Loucy (cell line): ENCODE measurements around the gene COQ5.
A peak's percentile ranks its signal among the peaks of the same experiment; 100 is the strongest.
"Not testable (repeated sequence)": the region's sequence is repeated elsewhere in the genome, so short reads cannot be mapped to it uniquely, and the experiment has no call there.

Source experiments
- H2AFZ ChIP-seq: fragments of 200-600 bp; sonication (generic); 2 replicates; pipeline ENCODE4 v1.6.0; 2016; ENCODE audit warnings: antibody characterized with exemption, mild to moderate bottlenecking, low read length, moderate library complexity
- H3F3A ChIP-seq: fragments of 200-600 bp; 2 replicates; pipeline ENCODE4 v1.6.0; 2016; ENCODE audit warnings: antibody characterized with exemption, low read depth, mild to moderate bottlenecking
- H3K27me3 ChIP-seq: fragments of 200-600 bp; sonication (generic); 2 replicates; pipeline ENCODE4 v1.6.1; 2014; ENCODE audit warnings: low read length, mild to moderate bottlenecking; ENCODE audit not compliant: insufficient read depth, poor library complexity, severe bottlenecking
- H3K36me3 ChIP-seq: fragments of 200-600 bp; sonication (generic); 2 replicates; pipeline ENCODE4 v1.6.1; 2016; ENCODE audit warnings: low read length; ENCODE audit not compliant: insufficient read depth
- H3K4me1 ChIP-seq: fragments of 200-600 bp; sonication (generic); 2 replicates; pipeline ENCODE4 v1.5.1; 2014; ENCODE audit warnings: low read length, mild to moderate bottlenecking; ENCODE audit not compliant: insufficient read depth, poor library complexity, severe bottlenecking
- H3K4me2 ChIP-seq: fragments of 200-600 bp; sonication (generic); 2 replicates; pipeline ENCODE4 v1.6.0; 2014; ENCODE audit warnings: antibody characterized with exemption, low read length, low read depth, mild to moderate bottlenecking; ENCODE audit not compliant: poor library complexity, severe bottlenecking
- H3K4me3 ChIP-seq: fragments of 200-600 bp; sonication (generic); 2 replicates; pipeline ENCODE4 v1.5.1; 2014; ENCODE audit warnings: low read length, mild to moderate bottlenecking, mixed read lengths; ENCODE audit not compliant: poor library complexity, severe bottlenecking
- H3K79me2 ChIP-seq: fragments of 200-600 bp; sonication (generic); 2 replicates; pipeline ENCODE4 v1.6.1; 2014; ENCODE audit warnings: low read length; ENCODE audit not compliant: insufficient read depth
- H3K9ac ChIP-seq: fragments of 200-600 bp; sonication (generic); 2 replicates; pipeline ENCODE4 v1.6.0; 2014; ENCODE audit warnings: mild to moderate bottlenecking, low read depth, low read length, moderate library complexity; ENCODE audit not compliant: poor library complexity, severe bottlenecking
- H3K9me2 ChIP-seq: fragments of 200-600 bp; sonication (generic); replicated peaks from 2 replicates; pipeline ENCODE4 v1.6.1; 2016; ENCODE audit warnings: low read depth, low read length, mixed read lengths
- H3K9me3 ChIP-seq: fragments of 200-600 bp; sonication (generic); 2 replicates; pipeline ENCODE4 v1.6.1; 2014; ENCODE audit warnings: mild to moderate bottlenecking, antibody characterized with exemption, low read length, low read depth; ENCODE audit not compliant: insufficient read depth
- H4K20me1 ChIP-seq: fragments of 200-600 bp; sonication (generic); 2 replicates; pipeline ENCODE4 v1.6.0; 2014; ENCODE audit warnings: antibody characterized with exemption, low read length, mild to moderate bottlenecking; ENCODE audit not compliant: insufficient read depth, poor library complexity, severe bottlenecking
- EZH2phosphoT487 ChIP-seq: fragments of 200-600 bp; IDR thresholded peaks from 2 replicates; pipeline ENCODE4 v1.6.1; 2018; ENCODE audit warnings: antibody characterized with exemption, mild to moderate bottlenecking, moderate library complexity, borderline replicate concordance
- TF ChIP-seq, protein P1 (sequence below): fragments of 200-600 bp; sonication (generic); conservative IDR thresholded peaks from 2 replicates; pipeline ENCODE4 v1.5.1; 2014; ENCODE audit warnings: mild to moderate bottlenecking, antibody characterized with exemption, low read length

Gene COQ5

DNA sequence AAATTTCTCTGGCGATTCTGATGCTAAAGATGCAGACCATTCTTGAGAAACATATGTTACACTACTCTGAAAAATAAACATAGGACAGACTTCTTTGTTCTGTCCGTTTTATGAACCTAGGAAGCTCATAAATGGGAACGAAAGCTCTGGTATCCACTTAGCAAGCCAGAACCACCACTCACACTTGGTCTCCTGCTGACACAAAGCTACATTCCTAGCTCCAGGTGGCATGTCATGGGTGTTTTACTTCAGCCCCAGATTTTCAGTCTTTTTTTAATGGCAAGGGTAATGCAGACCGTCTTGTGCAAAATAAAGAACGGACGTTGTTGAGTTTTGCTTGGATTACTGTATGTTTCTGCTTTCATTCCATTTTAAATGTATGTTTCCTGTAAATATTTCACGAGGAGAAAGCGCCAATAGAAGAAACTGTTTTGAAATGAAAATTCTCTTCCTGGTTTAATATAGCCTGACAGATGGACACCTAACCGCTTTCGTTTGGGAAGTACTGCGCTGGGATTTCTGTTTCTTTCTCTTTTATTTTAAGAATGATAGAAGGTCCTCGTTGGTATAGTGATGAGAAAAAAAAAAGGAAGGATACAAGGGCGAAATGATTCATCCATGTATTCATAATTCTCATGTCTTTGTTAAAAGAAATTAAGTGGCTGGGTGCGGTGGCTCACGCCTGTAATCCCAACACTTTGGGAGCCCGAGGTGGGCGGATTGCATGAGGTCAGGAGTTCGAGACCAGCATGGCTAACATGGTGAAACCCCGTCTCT is 871 bp upstream of the COQ5 start:
- Histone ChIP-seq H3K9ac (peak overlapping the region; percentile 87), H2AFZ (peak overlapping the region; percentile 99), H3K36me3 (no peaks in the 10 kb centered on the region), H4K20me1 (peaks cover 2% of the 10 kb centered on the region), H3K27me3 (no peaks in the 10 kb centered on the region), H3K9me3 (no peaks in the 10 kb centered on the region), H3K4me1 (peaks cover 12% of the 10 kb centered on the region), H3F3A (no peaks in the 10 kb centered on the region), H3K4me2 (peak overlapping the region; percentile 95), H3K9me2 (no peaks in the 10 kb centered on the region), H3K4me3 (peak overlapping the region; percentile 93), H3K79me2 (peaks cover 15% of the 10 kb centered on the region)
- TF ChIP-seq, protein P1, sequence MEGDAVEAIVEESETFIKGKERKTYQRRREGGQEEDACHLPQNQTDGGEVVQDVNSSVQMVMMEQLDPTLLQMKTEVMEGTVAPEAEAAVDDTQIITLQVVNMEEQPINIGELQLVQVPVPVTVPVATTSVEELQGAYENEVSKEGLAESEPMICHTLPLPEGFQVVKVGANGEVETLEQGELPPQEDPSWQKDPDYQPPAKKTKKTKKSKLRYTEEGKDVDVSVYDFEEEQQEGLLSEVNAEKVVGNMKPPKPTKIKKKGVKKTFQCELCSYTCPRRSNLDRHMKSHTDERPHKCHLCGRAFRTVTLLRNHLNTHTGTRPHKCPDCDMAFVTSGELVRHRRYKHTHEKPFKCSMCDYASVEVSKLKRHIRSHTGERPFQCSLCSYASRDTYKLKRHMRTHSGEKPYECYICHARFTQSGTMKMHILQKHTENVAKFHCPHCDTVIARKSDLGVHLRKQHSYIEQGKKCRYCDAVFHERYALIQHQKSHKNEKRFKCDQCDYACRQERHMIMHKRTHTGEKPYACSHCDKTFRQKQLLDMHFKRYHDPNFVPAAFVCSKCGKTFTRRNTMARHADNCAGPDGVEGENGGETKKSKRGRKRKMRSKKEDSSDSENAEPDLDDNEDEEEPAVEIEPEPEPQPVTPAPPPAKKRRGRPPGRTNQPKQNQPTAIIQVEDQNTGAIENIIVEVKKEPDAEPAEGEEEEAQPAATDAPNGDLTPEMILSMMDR = no peak
- no peak for TF ChIP-seq EZH2phosphoT487

DNA sequence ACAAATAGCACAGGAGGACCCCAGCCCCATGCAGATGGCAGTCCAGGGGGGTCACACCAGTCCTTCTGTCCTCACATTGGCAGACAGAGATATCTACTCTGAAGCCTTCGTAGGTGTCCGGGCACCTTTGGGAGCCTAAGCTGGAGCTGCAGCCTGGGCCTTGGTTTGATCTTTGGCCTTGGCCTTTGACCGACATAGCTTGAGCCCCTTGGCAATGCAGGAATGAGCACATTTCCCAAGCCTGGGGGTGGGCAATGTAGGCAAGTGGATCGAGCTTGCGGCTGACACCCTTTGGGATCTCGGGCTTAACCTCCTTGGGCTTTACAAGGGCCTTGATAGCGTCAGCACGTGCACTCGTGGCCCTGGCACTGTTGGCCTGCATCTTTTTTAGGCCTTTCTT is 6.4 kb downstream of the COQ5 start:
- H3K4me3 ChIP-seq = no peak overlapping the region
- no peak overlapping the region for H3K4me2 ChIP-seq
- no peak overlapping the region for H3K9ac ChIP-seq
- H3K36me3 ChIP-seq = no peaks in the 10 kb centered on the region
- H4K20me1 ChIP-seq = no peaks in the 10 kb centered on the region
- no peaks in the 10 kb centered on the region for H3K4me1 ChIP-seq
- H2AFZ ChIP-seq = no peak overlapping the region
- no peaks in the 10 kb centered on the region for H3K9me3 ChIP-seq
- no peaks in the 10 kb centered on the region for H3F3A ChIP-seq
- H3K27me3 ChIP-seq = no peaks in the 10 kb centered on the region
- H3K9me2 ChIP-seq = no peaks in the 10 kb centered on the region
- no peaks in the 10 kb centered on the region for H3K79me2 ChIP-seq
- TF ChIP-seq, protein P1 = no peak
- no peak for TF ChIP-seq EZH2phosphoT487

DNA sequence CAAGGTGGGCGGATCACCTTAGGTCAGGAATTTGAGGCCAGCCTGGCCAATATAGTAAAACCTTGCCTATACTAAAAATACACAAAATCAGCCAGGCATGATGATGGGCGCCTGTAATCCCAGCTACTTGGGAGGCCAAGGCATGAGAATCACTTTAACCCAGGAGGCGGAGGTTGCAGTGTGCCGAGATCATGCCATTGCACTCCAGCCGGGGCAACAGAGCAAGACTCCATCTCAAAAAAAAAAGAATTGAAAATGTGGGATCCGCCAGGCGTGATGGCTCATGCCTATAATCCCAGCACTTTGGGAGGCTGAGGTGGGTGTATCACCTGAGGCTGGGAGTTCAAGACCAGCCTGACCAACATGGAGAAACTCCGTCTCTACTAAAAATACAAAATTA is 9.6 kb downstream of the COQ5 start:
- not testable (repeated sequence) for H2AFZ ChIP-seq, H3K9ac ChIP-seq, H3K9me3 ChIP-seq, H3K4me2 ChIP-seq, H4K20me1 ChIP-seq, H3K9me2 ChIP-seq, H3K79me2 ChIP-seq, H3K4me1 ChIP-seq, H3K36me3 ChIP-seq, H3F3A ChIP-seq, H3K27me3 ChIP-seq, H3K4me3 ChIP-seq

DNA sequence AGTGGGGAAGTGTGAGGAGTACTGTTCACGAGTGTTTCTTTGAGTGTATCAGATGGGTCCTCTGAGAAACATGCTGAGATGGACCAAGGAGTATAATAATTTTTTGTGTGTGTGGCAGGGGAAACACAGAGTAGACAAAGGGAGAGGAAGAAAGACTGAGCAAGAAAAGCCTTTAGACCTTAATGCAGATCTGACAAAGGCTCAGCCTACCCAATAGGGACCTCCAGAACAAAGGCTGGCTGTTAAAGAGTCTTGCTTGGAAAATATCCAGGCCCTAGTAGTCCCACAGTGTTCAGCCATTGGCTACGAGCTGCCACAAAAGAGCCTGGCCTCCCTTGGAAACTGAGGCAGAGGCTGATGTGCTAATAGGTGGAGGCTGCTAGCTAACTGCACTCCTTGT is 13.5 kb downstream of the COQ5 start:
- H3K4me3 ChIP-seq = no peak overlapping the region
- no peaks in the 10 kb centered on the region for H3K4me1 ChIP-seq
- H4K20me1 ChIP-seq = no peaks in the 10 kb centered on the region
- H3K9ac ChIP-seq = no peak overlapping the region
- H3K36me3 ChIP-seq = no peaks in the 10 kb centered on the region
- no peaks in the 10 kb centered on the region for H3K79me2 ChIP-seq
- no peak overlapping the region for H3K4me2 ChIP-seq
- no peaks in the 10 kb centered on the region for H3K9me3 ChIP-seq
- no peak overlapping the region for H2AFZ ChIP-seq
- H3K27me3 ChIP-seq = no peaks in the 10 kb centered on the region
- H3F3A ChIP-seq = no peaks in the 10 kb centered on the region
- no peaks in the 10 kb centered on the region for H3K9me2 ChIP-seq
- TF ChIP-seq, protein P1 = no peak
- no peak for TF ChIP-seq EZH2phosphoT487
